ENCODE data around the gene TRMO. TPM values are rescaled to one million over a fixed set of nuclear protein-coding genes. Genes with fewer than 3 reads are reported as not detected.

TRMO gene
- total RNA-seq, 1 experiment from 2014 or later, result 8.6 TPM

GRCh38 chr9:97863314-97863713 lies 59.0 kb downstream of the TRMO start:
- DNase-seq, result no peak
- H3K27ac ChIP-seq (ENCODE audit: insufficient read length, low read depth, low read length), result no peak overlapping the region
- no peak overlapping the region for H2BK20ac ChIP-seq (ENCODE audit: low read depth, low read length, poor library complexity, severe bottlenecking)
- peaks cover 34% of the 10 kb centered on the region for H3K27me3 ChIP-seq (ENCODE audit: insufficient read depth, low read length)
- H3K4me2 ChIP-seq (ENCODE audit: insufficient read depth, insufficient read length, low read length), result no peak overlapping the region
- no peak overlapping the region for H2BK120ac ChIP-seq (ENCODE audit: low read depth, low read length, poor library complexity, severe bottlenecking)
- H3K9ac ChIP-seq (ENCODE audit: extremely low read depth, insufficient read length, low read length), result no peak overlapping the region
- no peak overlapping the region for H3T11ph ChIP-seq (ENCODE audit: low read length)
- no peak overlapping the region for H4K5ac ChIP-seq (ENCODE audit: insufficient read length, low read depth, low read length)
- H3K4me1 ChIP-seq (ENCODE audit: insufficient read depth, low read length), result no peaks in the 10 kb centered on the region
- Mint-ChIP-seq H3K9me3 (peaks cover 14% of the 10 kb centered on the region in 2 experiments), H3K27me3 (ENCODE audit: low read depth) (peaks cover 92% of the 10 kb centered on the region), H3K4me1 (peaks cover 2 to 8% of the 10 kb centered on the region in 2 experiments), H3K27ac (no peak overlapping the region), H3K36me3 (ENCODE audit: insufficient read depth in 1 of 3, low read depth in 3 of 3) (peaks cover 0 to 13% (median 0%) of the 10 kb centered on the region in 3 experiments; a peak in 3 of 7 replicates), H3K4me3 (no peak overlapping the region)
- TF ChIP-seq CTCF (conservative IDR thresholded peaks at IDR 0.05), result no peak
- H2BK5ac ChIP-seq (ENCODE audit: insufficient read length, low read length), result no peak overlapping the region
- H2BK12ac ChIP-seq (ENCODE audit: insufficient read length, low read depth, low read length), result no peak overlapping the region
- H2BK15ac ChIP-seq (ENCODE audit: low read depth, low read length), result no peak overlapping the region
- no peak overlapping the region for H3K23ac ChIP-seq (ENCODE audit: insufficient read length, low read depth, low read length)
- no peaks in the 10 kb centered on the region for H3K79me1 ChIP-seq (ENCODE audit: insufficient read depth, low read depth, low read length, poor library complexity, severe bottlenecking)
- H3K4ac ChIP-seq (ENCODE audit: low read depth, low read length), result no peak overlapping the region
- H2AFZ ChIP-seq (ENCODE audit: low read length), result no peak overlapping the region
- no peak overlapping the region for H2AK5ac ChIP-seq (ENCODE audit: insufficient read length, low read length)
- H3K23me2 ChIP-seq (ENCODE audit: insufficient read length, low read depth, low read length, poor library complexity, severe bottlenecking), result no peaks in the 10 kb centered on the region
- no peak overlapping the region for H3K56ac ChIP-seq (ENCODE audit: insufficient read length, low read depth, low read length)
- no peak overlapping the region for H3K14ac ChIP-seq (ENCODE audit: insufficient read depth, low read length)
- H4K20me1 ChIP-seq (ENCODE audit: control insufficient read depth, insufficient read depth, insufficient read length), result no peaks in the 10 kb centered on the region
- no peak overlapping the region for H3K18ac ChIP-seq (ENCODE audit: insufficient read length, low read depth, low read length)
- H4K91ac ChIP-seq (ENCODE audit: insufficient read length, low read depth, low read length), result no peak overlapping the region
- no peak overlapping the region for H4K8ac ChIP-seq (replicated peaks; ENCODE audit: insufficient read length, low read depth, low read length)
- WGBS (ENCODE audit: extremely low coverage, insufficient read length, low lambda C conversion rate), result no CpG with 5 or more reads among the region's 7 CpGs
- H3K79me2 ChIP-seq (ENCODE audit: insufficient read depth, low read length), result no peaks in the 10 kb centered on the region
- H3K9me3 ChIP-seq (ENCODE audit: control insufficient read depth, low read depth, low read length), result no peaks in the 10 kb centered on the region

All from H9 (cell line).